Trophoblast cell (in vitro differentiated cells and primary cell): ENCODE measurements around the gene RADIL.

Experiments used
- DNase-seq, 2 donors: peaks; one replicate each; pipeline ENCODE4 v3.0.0-alpha.2; 2016
- H2AFZ ChIP-seq: 2 replicates; pipeline ENCODE4 v1.6.1; 2013; ENCODE audit warnings: low read length, moderate library complexity, mild to moderate bottlenecking; ENCODE audit not compliant: insufficient read depth, poor library complexity
- H2AK5ac ChIP-seq: 2 replicates; pipeline ENCODE4 v1.6.1; 2013; ENCODE audit warnings: mild to moderate bottlenecking, low read length
- H2BK120ac ChIP-seq: 2 replicates; pipeline ENCODE4 v1.6.1; 2013; ENCODE audit warnings: low read length, mild to moderate bottlenecking, moderate library complexity; ENCODE audit not compliant: insufficient read depth, poor library complexity
- H2BK12ac ChIP-seq: 2 replicates; pipeline ENCODE4 v1.6.1; 2013; ENCODE audit warnings: mild to moderate bottlenecking, low read length, moderate library complexity
- H2BK5ac ChIP-seq: 2 replicates; pipeline ENCODE4 v1.6.1; 2013; ENCODE audit warnings: low read length, low read depth, moderate library complexity, mild to moderate bottlenecking; ENCODE audit not compliant: poor library complexity
- H3K14ac ChIP-seq: 2 replicates; pipeline ENCODE4 v1.6.1; 2013; ENCODE audit warnings: mild to moderate bottlenecking, low read length
- H3K18ac ChIP-seq: 2 replicates; pipeline ENCODE4 v1.6.1; 2013; ENCODE audit warnings: mild to moderate bottlenecking, low read length
- H3K23ac ChIP-seq: 2 replicates; pipeline ENCODE4 v1.6.1; 2013; ENCODE audit warnings: low read length
- H3K27ac ChIP-seq: 2 replicates; pipeline ENCODE4 v1.5.1; 2013; ENCODE audit warnings: low read depth, mild to moderate bottlenecking, inconsistent platforms, low read length, moderate library complexity
- H3K27me3 ChIP-seq: 2 replicates; pipeline ENCODE4 v1.6.1; 2013; ENCODE audit warnings: inconsistent platforms, mild to moderate bottlenecking, low read length, moderate library complexity; ENCODE audit not compliant: insufficient read depth
- H3K36me3 ChIP-seq, 2 experiments: 1 replicate in 1 of 2; 2 replicates in 1 of 2; pipeline ENCODE4 v1.6.1; 2013; ENCODE audit warnings: low read length in 2 of 2, mild to moderate bottlenecking in 2 of 2, moderate library complexity in 1 of 2; ENCODE audit not compliant: insufficient read depth in 2 of 2, control insufficient read depth in 1 of 2
- H3K4ac ChIP-seq: 2 replicates; pipeline ENCODE4 v1.6.1; 2013; ENCODE audit warnings: low read depth, mild to moderate bottlenecking, low read length, moderate library complexity
- H3K4me1 ChIP-seq, 2 experiments: 1 replicate in 1 of 2; 2 replicates in 1 of 2; pipeline ENCODE4 v1.6.1; 2013; ENCODE audit warnings: low read length in 2 of 2, mild to moderate bottlenecking in 2 of 2, moderate library complexity in 1 of 2; ENCODE audit not compliant: insufficient read depth in 2 of 2, control insufficient read depth in 1 of 2
- H3K4me2 ChIP-seq: 2 replicates; pipeline ENCODE4 v1.6.1; 2013; ENCODE audit warnings: inconsistent platforms, mild to moderate bottlenecking, low read length, moderate library complexity
- H3K4me3 ChIP-seq: 2 replicates; pipeline ENCODE4 v1.5.1; 2013; ENCODE audit warnings: mild to moderate bottlenecking, low read depth, low read length, inconsistent platforms
- H3K79me1 ChIP-seq: one replicate; pipeline ENCODE4 v1.6.1; 2013; ENCODE audit warnings: low read length
- H3K79me2 ChIP-seq: 2 replicates; pipeline ENCODE4 v1.6.1; 2013; ENCODE audit warnings: low read length, mild to moderate bottlenecking; ENCODE audit not compliant: control insufficient read depth, insufficient read depth, poor library complexity
- H3K9ac ChIP-seq: 2 replicates; pipeline ENCODE4 v1.6.1; 2013; ENCODE audit warnings: mild to moderate bottlenecking, low read length
- H3K9me3 ChIP-seq: 2 replicates; pipeline ENCODE4 v1.6.1; 2013; ENCODE audit warnings: low read depth, mild to moderate bottlenecking, control low read depth, inconsistent platforms, low read length; ENCODE audit not compliant: insufficient read depth
- H4K12ac ChIP-seq: 2 replicates; pipeline ENCODE4 v1.6.1; 2013; ENCODE audit warnings: low read depth, mild to moderate bottlenecking, low read length, moderate library complexity
- H4K8ac ChIP-seq: 2 replicates; pipeline ENCODE4 v1.6.1; 2013; ENCODE audit warnings: low read depth, mild to moderate bottlenecking, low read length, moderate library complexity
- H4K91ac ChIP-seq: one replicate; pipeline ENCODE4 v1.6.1; 2013; ENCODE audit warnings: low read depth, mild to moderate bottlenecking, low read length, moderate library complexity
- WGBS: extraction: QIAGEN DNeasy Blood & Tissue Kit; methylation state at CpG from one replicate; pipeline ENCODE4 v1.1.7; 2013; ENCODE audit warnings: missing lambda C conversion rate; ENCODE audit not compliant: insufficient read length, insufficient coverage; ENCODE audit errors: extremely low coverage; 5-methylcytosine and 5-hydroxymethylcytosine counted together

RADIL gene

DNA sequence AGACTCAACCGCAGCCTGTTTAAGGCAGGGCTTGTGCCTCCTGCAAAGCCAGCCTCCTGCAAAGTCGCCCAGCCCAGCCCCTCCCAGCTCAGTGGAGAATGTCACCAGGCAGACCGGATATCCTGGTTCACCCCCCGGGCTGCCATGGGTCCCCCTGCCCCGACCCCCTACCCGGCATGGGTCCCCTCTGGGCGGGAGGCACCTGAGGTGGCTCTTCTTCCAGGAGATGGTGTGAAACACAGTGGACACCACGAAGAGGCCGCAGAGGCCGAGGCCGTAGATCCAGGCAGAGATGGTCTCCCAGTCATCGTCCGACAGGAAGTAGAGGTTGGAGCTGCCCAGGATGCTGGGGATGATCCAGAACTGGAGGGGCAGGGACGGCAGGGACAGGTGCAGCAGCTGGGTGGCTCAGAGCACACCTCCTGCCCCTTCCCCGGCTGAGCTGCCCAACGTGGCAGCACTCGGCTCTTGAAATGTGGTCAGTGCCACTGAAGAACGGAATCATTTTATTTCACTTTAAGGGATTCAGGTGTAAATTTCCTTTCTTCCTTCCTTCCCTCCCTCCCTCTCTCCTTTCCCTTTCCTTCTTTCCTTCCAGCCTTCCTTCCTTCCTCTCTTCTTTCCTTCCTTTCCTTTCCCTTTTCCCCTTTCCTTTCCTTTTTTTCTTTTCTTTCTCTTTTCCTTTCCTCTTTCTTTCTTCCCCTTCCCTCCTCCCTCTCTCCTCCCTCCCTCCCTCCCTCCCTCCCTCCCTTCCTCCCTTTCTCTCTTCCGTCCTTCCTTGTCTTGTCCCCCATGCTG lies 36.7 kb upstream of the RADIL start:
- no CpG with 5 or more reads among the region's 19 CpGs for WGBS
- H3K18ac ChIP-seq = no peak overlapping the region
- H2BK120ac ChIP-seq = no peak overlapping the region
- H3K27me3 ChIP-seq = no peaks in the 10 kb centered on the region
- H3K79me1 ChIP-seq = no peaks in the 10 kb centered on the region
- H4K12ac ChIP-seq = no peak overlapping the region
- DNase-seq = no peak
- H3K36me3 ChIP-seq = no peaks in the 10 kb centered on the region
- H3K9me3 ChIP-seq = peaks cover 13% of the 10 kb centered on the region
- H3K27ac ChIP-seq = no peak overlapping the region
- H2BK5ac ChIP-seq = no peak overlapping the region
- H2AK5ac ChIP-seq = no peak overlapping the region
- no peak overlapping the region for H2BK12ac ChIP-seq
- no peak overlapping the region for H4K91ac ChIP-seq
- H3K79me2 ChIP-seq = no peaks in the 10 kb centered on the region
- no peak overlapping the region for H3K23ac ChIP-seq
- no peak overlapping the region for H3K4ac ChIP-seq
- no peak overlapping the region for H3K9ac ChIP-seq
- no peak overlapping the region for H2AFZ ChIP-seq
- H3K4me3 ChIP-seq = no peak overlapping the region
- H3K4me2 ChIP-seq = no peak overlapping the region
- no peak overlapping the region for H3K14ac ChIP-seq
- H3K4me1 ChIP-seq = no peaks in the 10 kb centered on the region
- no peak overlapping the region for H4K8ac ChIP-seq

GRCh38 chr7:4916113-4916512 lies 32.6 kb upstream of the RADIL start:
- Histone ChIP-seq H3K9ac (no peak overlapping the region), H3K4me1 (no peaks in the 10 kb centered on the region), H3K79me1 (no peaks in the 10 kb centered on the region), H3K4ac (no peak overlapping the region), H4K91ac (no peak overlapping the region), H3K4me2 (no peak overlapping the region), H4K12ac (no peak overlapping the region), H3K27me3 (no peaks in the 10 kb centered on the region), H2BK5ac (no peak overlapping the region), H3K79me2 (no peaks in the 10 kb centered on the region), H3K9me3 (peaks cover 13% of the 10 kb centered on the region), H3K14ac (no peak overlapping the region), H3K18ac (no peak overlapping the region), H2BK12ac (no peak overlapping the region), H4K8ac (no peak overlapping the region), H3K23ac (no peak overlapping the region), H2BK120ac (no peak overlapping the region), H3K4me3 (no peak overlapping the region), H3K36me3 (no peaks in the 10 kb centered on the region), H2AFZ (no peak overlapping the region), H3K27ac (no peak overlapping the region), H2AK5ac (no peak overlapping the region)
- no CpG with 5 or more reads among the region's 8 CpGs for WGBS
- DNase-seq = no peak

DNA sequence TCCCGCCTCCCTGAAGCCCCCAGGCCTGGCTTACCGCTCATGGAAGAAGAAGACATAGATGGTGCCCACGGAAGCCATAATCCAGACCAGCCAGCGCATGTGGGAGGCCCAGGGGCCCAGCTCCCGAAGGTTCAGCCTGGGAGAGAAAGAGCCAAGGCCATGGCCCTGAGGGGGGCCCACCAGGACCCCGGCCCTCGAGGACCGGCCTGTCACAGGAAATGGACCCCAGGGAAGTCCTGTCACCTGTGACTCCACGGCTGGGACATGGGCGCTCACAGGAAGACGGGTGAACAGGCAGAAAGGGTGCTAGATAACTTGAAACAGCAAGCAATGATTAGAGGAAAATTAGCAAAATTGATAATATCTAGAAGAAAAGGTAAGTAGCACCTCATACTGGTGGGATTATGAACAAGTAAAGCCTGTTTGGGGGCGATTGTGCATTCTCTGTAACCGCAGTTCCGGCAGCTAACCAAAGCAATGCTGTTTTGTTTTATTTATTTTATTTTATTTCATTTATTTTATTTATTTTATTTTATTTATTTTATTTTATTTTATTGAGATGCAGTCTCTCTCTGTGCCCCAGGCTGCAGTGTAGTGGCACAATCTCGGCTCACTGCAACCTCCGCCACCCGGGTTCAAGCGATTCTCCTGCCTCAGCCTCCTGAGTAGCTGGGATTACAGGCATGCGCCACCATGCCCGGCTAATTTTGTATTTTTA lies 27.8 kb upstream of the RADIL start:
- Histone ChIP-seq H3K27me3 (no peaks in the 10 kb centered on the region), H2BK5ac (no peak overlapping the region), H3K4me2 (no peak overlapping the region), H4K91ac (no peak overlapping the region), H3K36me3 (no peaks in the 10 kb centered on the region), H4K12ac (no peak overlapping the region), H4K8ac (no peak overlapping the region), H2BK120ac (no peak overlapping the region), H3K4ac (no peak overlapping the region), H3K27ac (no peak overlapping the region), H2BK12ac (no peak overlapping the region), H3K9ac (no peak overlapping the region), H2AK5ac (no peak overlapping the region), H3K23ac (no peak overlapping the region), H3K4me3 (no peak overlapping the region), H3K14ac (no peak overlapping the region), H3K18ac (no peak overlapping the region), H2AFZ (no peak overlapping the region), H3K79me1 (no peaks in the 10 kb centered on the region), H3K9me3 (peaks cover 8% of the 10 kb centered on the region), H3K4me1 (no peaks in the 10 kb centered on the region), H3K79me2 (no peaks in the 10 kb centered on the region)
- no peak for DNase-seq
- WGBS = no CpG with 5 or more reads among the region's 20 CpGs

DNA sequence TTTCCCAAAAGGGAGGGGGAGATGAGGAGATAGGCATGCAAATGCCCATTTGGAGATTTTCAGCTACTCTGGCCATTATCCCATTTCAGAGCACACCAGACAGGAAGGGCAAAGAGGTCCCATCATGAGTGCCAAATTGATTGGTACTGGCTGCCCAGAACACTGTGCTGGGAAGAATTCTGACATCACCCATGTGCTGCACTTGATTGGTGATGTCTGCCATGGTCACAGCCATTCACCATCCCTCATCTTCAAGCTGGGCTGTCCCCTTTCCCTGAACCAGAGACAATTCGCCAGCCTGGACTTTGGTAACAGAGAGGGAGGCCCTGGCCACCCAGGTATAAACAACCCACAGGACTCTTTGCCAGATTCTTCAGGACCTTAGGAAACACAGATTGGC lies 23.2 kb upstream of the RADIL start:
- Histone ChIP-seq H3K79me1 (no peaks in the 10 kb centered on the region), H3K4me2 (no peak overlapping the region), H4K12ac (no peak overlapping the region), H2BK120ac (no peak overlapping the region), H4K91ac (no peak overlapping the region), H2BK12ac (no peak overlapping the region), H3K27ac (no peak overlapping the region), H2BK5ac (no peak overlapping the region), H3K18ac (no peak overlapping the region), H3K14ac (no peak overlapping the region), H3K4me3 (no peak overlapping the region), H2AFZ (no peak overlapping the region), H3K4me1 (no peaks in the 10 kb centered on the region), H3K36me3 (no peaks in the 10 kb centered on the region), H3K23ac (no peak overlapping the region), H3K27me3 (no peaks in the 10 kb centered on the region), H3K4ac (no peak overlapping the region), H3K9me3 (peaks cover 10% of the 10 kb centered on the region), H2AK5ac (no peak overlapping the region), H4K8ac (no peak overlapping the region), H3K79me2 (no peaks in the 10 kb centered on the region), H3K9ac (no peak overlapping the region)
- DNase-seq = no peak
- no CpG with 5 or more reads among the region's 1 CpG for WGBS
